Lower leg skin (tissue), 3 donors: ENCODE results near the gene TWSG1.

ENCODE experiments used
- POLR2A ChIP-seq, 2 donors: fragments of 450-650 bp; IDR thresholded peaks; one replicate each; pipeline ENCODE4 v1.6.1; 2016 to 2017; ENCODE audit warnings: antibody characterized with exemption in 2 of 2, mild to moderate bottlenecking in 1 of 2, moderate library complexity in 1 of 2
- TF ChIP-seq, protein P1 (sequence below), 3 donors: fragments of 450-650 bp; IDR thresholded peaks; one replicate each; pipeline ENCODE4 v1.5.1; 2016; ENCODE audit warnings: antibody characterized with exemption in 3 of 3, mild to moderate bottlenecking in 3 of 3, moderate library complexity in 2 of 3

DNA sequence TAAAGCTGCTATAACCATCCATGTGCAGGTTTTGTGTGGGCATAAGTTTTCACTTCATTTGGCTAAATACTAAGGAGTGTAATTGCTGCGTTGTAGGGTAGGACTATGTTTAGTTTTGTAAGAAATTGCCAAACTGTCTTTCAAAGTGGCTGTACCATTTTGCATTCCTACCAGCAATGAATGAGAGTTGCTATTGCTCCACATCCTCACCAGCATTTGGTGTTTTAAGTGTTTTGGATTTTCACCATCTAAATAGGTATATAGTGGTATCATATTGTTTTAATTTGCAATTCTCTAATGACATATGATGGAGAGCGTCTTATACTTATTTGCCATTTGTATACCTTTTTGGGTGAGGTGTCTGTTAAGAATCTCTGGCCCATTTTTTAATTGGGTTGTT, 12.2 kb downstream of the TWSG1 start:
- TF ChIP-seq, protein P1, sequence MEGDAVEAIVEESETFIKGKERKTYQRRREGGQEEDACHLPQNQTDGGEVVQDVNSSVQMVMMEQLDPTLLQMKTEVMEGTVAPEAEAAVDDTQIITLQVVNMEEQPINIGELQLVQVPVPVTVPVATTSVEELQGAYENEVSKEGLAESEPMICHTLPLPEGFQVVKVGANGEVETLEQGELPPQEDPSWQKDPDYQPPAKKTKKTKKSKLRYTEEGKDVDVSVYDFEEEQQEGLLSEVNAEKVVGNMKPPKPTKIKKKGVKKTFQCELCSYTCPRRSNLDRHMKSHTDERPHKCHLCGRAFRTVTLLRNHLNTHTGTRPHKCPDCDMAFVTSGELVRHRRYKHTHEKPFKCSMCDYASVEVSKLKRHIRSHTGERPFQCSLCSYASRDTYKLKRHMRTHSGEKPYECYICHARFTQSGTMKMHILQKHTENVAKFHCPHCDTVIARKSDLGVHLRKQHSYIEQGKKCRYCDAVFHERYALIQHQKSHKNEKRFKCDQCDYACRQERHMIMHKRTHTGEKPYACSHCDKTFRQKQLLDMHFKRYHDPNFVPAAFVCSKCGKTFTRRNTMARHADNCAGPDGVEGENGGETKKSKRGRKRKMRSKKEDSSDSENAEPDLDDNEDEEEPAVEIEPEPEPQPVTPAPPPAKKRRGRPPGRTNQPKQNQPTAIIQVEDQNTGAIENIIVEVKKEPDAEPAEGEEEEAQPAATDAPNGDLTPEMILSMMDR (IDR thresholded peaks at IDR 0.05), result no peak
- no peak for TF ChIP-seq POLR2A (IDR thresholded peaks at IDR 0.05)
